GM18520 (cell line): ENCODE measurements around the gene CMTM6.

Experiments used
- ATAC-seq: cut with Tn5 transposase; IDR thresholded peaks from one replicate; pipeline ENCODE4 v1.9.1; 2021; ENCODE audit not compliant: unreplicated experiment

Gene CMTM6

DNA sequence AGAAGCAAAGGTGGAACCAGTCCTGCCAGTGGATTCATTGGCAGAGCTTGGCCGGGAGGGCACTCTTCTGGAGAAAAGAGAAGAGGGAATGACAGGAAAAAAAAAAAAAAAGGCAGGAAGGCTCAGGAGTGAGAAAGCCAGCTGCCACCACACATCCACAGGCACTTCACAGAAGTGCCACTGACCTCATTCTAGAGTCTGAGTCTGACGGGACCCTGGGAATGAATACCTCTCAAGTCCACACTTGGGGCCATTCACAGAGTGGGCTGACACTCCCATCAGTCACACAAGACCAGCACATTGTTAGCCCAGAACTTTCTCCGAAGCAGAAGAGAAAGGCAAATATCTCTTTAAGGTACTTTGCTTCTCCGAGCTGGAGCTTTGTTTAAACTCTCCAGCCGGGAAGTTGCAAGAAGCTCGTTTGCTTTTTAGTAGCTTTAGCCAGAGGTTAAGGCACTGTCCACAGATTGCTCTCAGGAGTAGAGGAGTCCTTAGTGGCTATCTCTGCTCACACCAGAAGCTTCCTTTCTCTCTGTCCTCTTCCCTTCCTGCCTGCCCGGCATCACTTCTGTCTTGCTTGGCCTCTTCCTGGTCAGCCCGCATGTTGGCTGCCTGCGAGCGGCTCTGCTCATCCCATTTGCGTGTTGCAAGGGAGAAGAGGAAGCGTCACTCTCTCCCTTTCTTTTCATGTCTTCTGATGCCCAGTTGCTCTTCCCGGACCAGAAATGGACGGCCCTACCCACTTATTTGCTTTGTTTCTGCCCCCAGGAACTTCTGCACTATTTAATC lies 53.8 kb downstream of the CMTM6 start:
- no peak for ATAC-seq

GRCh38 chr3:32447865-32448400 lies 54.7 kb downstream of the CMTM6 start:
- no peak for ATAC-seq

GRCh38 chr3:32443478-32443877 lies 59.2 kb downstream of the CMTM6 start:
- ATAC-seq = no peak

DNA sequence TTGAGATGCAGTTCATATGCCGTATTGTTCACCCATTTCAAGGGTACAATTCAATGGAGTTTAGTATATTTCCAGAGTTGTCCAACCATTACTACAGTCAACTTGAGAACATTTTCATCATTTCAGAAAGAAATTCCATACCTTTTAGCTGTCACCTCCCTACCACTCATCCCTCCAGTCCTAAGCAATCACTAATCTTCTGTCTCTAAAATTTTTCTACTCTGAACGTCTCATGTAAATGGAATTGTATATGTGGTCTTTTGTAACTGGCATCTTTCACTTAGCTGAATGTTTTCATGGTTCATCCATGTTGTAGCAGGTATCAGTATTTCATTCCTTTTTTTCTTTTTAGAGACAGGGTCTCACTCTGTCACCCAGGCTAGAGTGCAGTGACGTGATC lies 59.9 kb downstream of the CMTM6 start:
- no peak for ATAC-seq

- no peak for ATAC-seq
These were observed 61.9 kb downstream of the CMTM6 start for GRCh38 chr3:32440611-32441350.

DNA sequence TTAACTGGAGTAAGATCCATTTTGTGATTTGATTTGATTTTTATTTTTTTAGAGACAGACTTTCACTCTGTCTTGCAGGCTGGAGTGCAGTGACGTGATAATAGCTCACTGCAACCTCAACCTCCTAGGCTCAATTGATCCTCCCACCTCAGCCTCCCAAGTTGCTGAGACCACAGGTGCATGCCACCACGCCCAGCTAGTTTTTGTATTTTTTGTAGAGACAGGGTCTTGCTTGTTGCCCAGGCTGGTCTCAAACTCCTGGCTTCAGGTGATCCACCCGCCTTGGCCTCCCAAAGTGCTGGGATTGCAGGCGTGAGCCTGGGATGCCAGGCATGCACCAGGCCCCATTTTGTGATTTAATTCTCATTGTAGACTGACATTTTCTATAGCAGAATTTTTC lies 63.2 kb downstream of the CMTM6 start:
- peak; percentile 6 for ATAC-seq

GRCh38 chr3:32438596-32439344 lies 63.9 kb downstream of the CMTM6 start:
- ATAC-seq = peak; percentile 98

GRCh38 chr3:32437896-32438295 lies 64.8 kb downstream of the CMTM6 start:
- no peak for ATAC-seq

DNA sequence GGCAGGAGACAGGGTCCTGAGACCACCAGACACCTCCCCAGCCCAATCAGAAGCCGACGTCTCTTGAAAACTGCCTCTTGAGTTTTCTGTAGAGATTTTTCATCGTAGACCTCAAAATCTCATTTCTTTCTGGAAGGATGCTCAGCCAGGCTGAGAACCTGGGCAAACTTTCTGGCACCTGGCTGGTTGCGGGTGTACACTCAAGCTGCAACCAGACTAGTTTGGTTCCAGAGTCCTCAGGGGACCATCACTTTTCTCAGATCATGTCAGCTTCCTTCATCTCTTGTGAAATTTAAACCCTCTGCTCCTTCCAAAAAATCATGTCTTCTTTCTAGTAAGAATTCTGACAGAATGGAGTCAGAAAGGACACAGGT lies 65.8 kb downstream of the CMTM6 start:
- peak; percentile 19 for ATAC-seq

- ATAC-seq = no peak
These were observed 66.5 kb downstream of the CMTM6 start for GRCh38 chr3:32435911-32436815.

GRCh38 chr3:32434206-32434605 lies 68.4 kb downstream of the CMTM6 start:
- ATAC-seq = no peak

- ATAC-seq = peak; percentile 48
These were observed 69.7 kb downstream of the CMTM6 start for GRCh38 chr3:32432711-32433530.

GRCh38 chr3:32432045-32432710 lies 70.5 kb downstream of the CMTM6 start:
- ATAC-seq = no peak

DNA sequence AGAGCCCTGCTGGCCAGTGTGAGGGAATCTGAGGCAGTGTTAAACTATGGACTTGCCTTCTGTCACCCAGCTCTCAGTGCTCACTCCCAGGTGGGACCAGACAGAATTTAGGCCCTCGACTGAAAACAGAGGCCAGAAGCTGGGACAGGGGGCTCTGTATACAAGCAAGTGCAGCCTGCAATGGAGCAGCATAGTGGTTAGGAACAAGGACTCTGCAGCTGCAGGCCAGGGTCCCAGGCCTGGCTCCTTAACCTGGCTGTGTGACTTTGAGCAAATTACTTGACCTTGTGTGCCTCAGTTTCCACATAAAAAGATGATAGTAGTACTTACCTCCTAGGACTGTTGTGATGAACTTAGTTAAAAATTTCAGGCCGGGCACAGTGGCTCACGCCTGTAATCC lies 71.2 kb downstream of the CMTM6 start:
- ATAC-seq = no peak
